OCI-LY1 (cell line): Measurements from ENCODE around the gene NKD1.

Experiments
- H2AFZ ChIP-seq: fragments of 200-600 bp; sonication (generic), shearing (Covaris generic); 2 replicates; pipeline ENCODE4 v1.6.0; 2014; ENCODE audit warnings: antibody characterized with exemption, mild to moderate bottlenecking, low read length
- H3F3A ChIP-seq: fragments of 200-600 bp; sonication (generic), shearing (Covaris generic); 2 replicates; pipeline ENCODE4 v1.6.0; 2014; ENCODE audit warnings: mild to moderate bottlenecking, antibody characterized with exemption, low read length, moderate library complexity; ENCODE audit not compliant: insufficient read depth
- H3K27ac ChIP-seq: fragments of 200-600 bp; sonication (generic); 2 replicates; pipeline ENCODE4 v1.5.1; 2014; ENCODE audit warnings: low read length, mixed run types, mild to moderate bottlenecking, low read depth; ENCODE audit not compliant: poor library complexity, severe bottlenecking
- H3K27me3 ChIP-seq: fragments of 200-600 bp; sonication (generic); 2 replicates; pipeline ENCODE4 v1.6.0; 2014; ENCODE audit warnings: antibody characterized with exemption, mild to moderate bottlenecking, low read length, moderate library complexity; ENCODE audit not compliant: insufficient read depth
- H3K36me3 ChIP-seq: fragments of 200-600 bp; sonication (generic); 2 replicates; pipeline ENCODE4 v1.6.1; 2014; ENCODE audit warnings: mild to moderate bottlenecking, antibody characterized with exemption, low read length, moderate library complexity, mixed read lengths; ENCODE audit not compliant: insufficient read depth
- H3K4me1 ChIP-seq: fragments of 200-600 bp; sonication (generic); 2 replicates; pipeline ENCODE4 v1.5.1; 2014; ENCODE audit warnings: mild to moderate bottlenecking, low read length, moderate library complexity; ENCODE audit not compliant: insufficient read depth, severe bottlenecking
- H3K4me2 ChIP-seq: fragments of 200-600 bp; sonication (generic), shearing (Covaris generic); 2 replicates; pipeline ENCODE4 v1.6.1; 2014; ENCODE audit warnings: low read length
- H3K4me3 ChIP-seq: fragments of 200-600 bp; sonication (generic); 2 replicates; pipeline ENCODE4 v1.5.1; 2014; ENCODE audit warnings: low read length, low read depth, mild to moderate bottlenecking, mixed read lengths; ENCODE audit not compliant: poor library complexity, severe bottlenecking
- H3K79me2 ChIP-seq: fragments of 200-600 bp; shearing (Covaris generic); 2 replicates; pipeline ENCODE4 v1.6.1; 2016; ENCODE audit warnings: mixed run types, low read length, mixed read lengths; ENCODE audit not compliant: insufficient read depth
- H3K9ac ChIP-seq: fragments of 200-600 bp; sonication (generic), shearing (Covaris generic); 2 replicates; pipeline ENCODE4 v1.6.1; 2014; ENCODE audit warnings: mild to moderate bottlenecking, low read length, mixed read lengths
- H3K9me2 ChIP-seq: fragments of 200-600 bp; sonication (generic), shearing (Covaris generic); 2 replicates; pipeline ENCODE4 v1.6.1; 2014; ENCODE audit warnings: low read depth, mild to moderate bottlenecking, low read length, mixed read lengths
- H3K9me3 ChIP-seq: fragments of 200-600 bp; shearing (Covaris generic); 2 replicates; pipeline ENCODE4 v1.6.1; 2014; ENCODE audit warnings: low read length, mixed read lengths
- H4K20me1 ChIP-seq: fragments of 200-600 bp; sonication (generic), shearing (Covaris generic); 2 replicates; pipeline ENCODE4 v1.6.0; 2016; ENCODE audit warnings: mild to moderate bottlenecking, low read length; ENCODE audit not compliant: insufficient read depth
- EZH2 ChIP-seq: fragments of 200-600 bp; sonication (generic), shearing (Covaris generic); IDR thresholded peaks from 2 replicates; pipeline ENCODE4 v1.8.0; 2017; ENCODE audit warnings: borderline replicate concordance, mixed run types, mild to moderate bottlenecking, antibody characterized with exemption, low read length, moderate library complexity, mixed read lengths
- TF ChIP-seq, protein P1 (sequence below): fragments of 200-600 bp; sonication (generic), shearing (Covaris generic); IDR thresholded peaks from 2 replicates; pipeline ENCODE4 v1.5.1; 2017; ENCODE audit warnings: mild to moderate bottlenecking, antibody characterized with exemption, low read length, moderate library complexity, mixed read lengths

The NKD1 gene

DNA sequence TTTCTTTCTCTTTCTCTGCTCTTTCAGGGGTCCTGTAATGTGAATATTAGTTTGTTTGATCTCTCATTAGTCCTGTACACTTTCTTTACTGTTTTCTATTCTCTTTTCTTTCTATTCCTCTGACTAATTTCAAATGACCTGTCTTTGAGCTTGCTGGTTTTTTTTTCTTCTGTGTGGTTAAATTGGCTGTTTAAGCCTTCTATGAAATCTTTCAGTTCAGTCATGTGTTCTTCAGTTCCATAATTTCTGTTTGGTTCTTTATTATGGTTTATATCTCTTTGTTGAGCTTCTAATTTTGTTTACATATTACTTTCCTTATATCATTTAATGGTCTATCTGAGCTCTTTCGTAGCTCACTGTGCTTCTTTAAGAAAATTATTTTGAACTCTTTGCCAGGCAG is 31.3 kb upstream of the NKD1 start:
- H3K4me2 ChIP-seq, result no peak overlapping the region
- no peak overlapping the region for H2AFZ ChIP-seq
- no peaks in the 10 kb centered on the region for H3K36me3 ChIP-seq
- no peak overlapping the region for H3K27ac ChIP-seq
- H3K9ac ChIP-seq, result no peak overlapping the region
- H3K4me3 ChIP-seq, result no peak overlapping the region
- H3K79me2 ChIP-seq, result no peaks in the 10 kb centered on the region
- H3K4me1 ChIP-seq, result no peaks in the 10 kb centered on the region
- no peaks in the 10 kb centered on the region for H3K9me3 ChIP-seq
- no peaks in the 10 kb centered on the region for H3K9me2 ChIP-seq
- no peaks in the 10 kb centered on the region for H3K27me3 ChIP-seq
- no peaks in the 10 kb centered on the region for H3F3A ChIP-seq
- TF ChIP-seq EZH2, result no peak
- H4K20me1 ChIP-seq, result no peaks in the 10 kb centered on the region

DNA sequence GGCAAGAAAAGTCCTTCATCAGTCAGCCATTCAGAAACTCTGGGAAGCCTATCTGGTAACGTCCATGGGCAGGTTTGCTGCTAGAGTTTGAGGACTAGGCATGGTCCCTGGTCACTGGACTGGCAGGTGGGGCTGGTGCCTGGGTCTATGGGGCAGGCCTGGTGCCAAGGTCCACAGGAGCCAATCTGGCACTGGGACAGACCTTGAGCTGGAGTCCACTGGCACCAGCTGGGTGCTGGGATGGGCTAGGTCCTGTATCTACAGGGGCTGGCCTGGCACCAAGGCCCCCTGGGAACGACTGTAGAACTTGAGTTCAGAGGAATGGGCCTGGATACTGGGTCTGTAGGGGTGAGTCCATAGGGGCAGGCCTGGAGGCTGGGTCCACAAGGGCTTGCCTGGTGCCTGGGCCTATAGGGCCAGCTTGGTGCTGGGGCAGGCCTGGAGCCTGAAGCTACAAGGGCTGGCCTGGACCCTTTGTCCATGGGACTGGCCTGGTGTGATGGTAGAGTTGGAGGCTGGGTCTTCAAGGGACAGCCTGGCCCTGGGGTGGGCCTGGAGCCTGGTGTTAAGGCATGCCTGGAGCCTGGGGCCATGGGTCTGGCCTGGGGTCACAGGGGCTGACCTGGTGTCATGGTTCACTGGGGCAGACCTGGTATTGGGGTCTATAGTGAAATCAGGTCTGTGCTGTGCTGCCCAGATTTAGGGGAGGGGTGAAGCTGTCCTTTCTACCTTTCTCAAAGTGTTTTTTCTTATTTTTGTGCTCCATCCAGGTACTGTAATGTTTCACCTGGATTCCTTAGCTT is 30.5 kb upstream of the NKD1 start:
- Histone ChIP-seq H3K36me3 (no peaks in the 10 kb centered on the region), H2AFZ (no peak overlapping the region), H3K27ac (no peak overlapping the region), H3K4me2 (no peak overlapping the region), H4K20me1 (no peaks in the 10 kb centered on the region), H3K79me2 (no peaks in the 10 kb centered on the region), H3K4me3 (no peak overlapping the region), H3K9me2 (no peaks in the 10 kb centered on the region), H3K4me1 (no peaks in the 10 kb centered on the region), H3K9ac (no peak overlapping the region), H3F3A (no peaks in the 10 kb centered on the region), H3K9me3 (no peaks in the 10 kb centered on the region), H3K27me3 (no peaks in the 10 kb centered on the region)
- TF ChIP-seq EZH2, result no peak
- TF ChIP-seq, protein P1, sequence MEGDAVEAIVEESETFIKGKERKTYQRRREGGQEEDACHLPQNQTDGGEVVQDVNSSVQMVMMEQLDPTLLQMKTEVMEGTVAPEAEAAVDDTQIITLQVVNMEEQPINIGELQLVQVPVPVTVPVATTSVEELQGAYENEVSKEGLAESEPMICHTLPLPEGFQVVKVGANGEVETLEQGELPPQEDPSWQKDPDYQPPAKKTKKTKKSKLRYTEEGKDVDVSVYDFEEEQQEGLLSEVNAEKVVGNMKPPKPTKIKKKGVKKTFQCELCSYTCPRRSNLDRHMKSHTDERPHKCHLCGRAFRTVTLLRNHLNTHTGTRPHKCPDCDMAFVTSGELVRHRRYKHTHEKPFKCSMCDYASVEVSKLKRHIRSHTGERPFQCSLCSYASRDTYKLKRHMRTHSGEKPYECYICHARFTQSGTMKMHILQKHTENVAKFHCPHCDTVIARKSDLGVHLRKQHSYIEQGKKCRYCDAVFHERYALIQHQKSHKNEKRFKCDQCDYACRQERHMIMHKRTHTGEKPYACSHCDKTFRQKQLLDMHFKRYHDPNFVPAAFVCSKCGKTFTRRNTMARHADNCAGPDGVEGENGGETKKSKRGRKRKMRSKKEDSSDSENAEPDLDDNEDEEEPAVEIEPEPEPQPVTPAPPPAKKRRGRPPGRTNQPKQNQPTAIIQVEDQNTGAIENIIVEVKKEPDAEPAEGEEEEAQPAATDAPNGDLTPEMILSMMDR, result no peak

DNA sequence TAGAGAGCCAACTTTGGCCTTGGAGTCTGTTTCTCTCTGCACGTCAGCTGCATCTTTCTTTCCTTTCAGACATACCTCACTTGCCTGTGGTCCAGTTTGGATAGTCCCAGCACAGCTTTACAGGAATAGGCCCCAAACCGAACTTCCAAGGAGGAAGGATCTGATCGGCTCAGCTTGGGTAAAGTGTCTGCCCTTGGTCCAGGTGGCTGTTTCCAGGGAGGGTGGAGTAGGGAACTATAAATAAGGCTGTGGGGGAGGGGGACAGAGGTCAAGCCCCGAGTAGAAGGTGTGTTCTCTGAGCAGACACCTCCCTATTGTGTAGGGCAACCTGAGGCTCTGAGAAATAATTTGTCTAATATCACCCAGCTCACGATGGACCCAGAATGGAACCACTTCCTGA is 29.2 kb upstream of the NKD1 start:
- TF ChIP-seq, protein P1, result no peak
- H3K9me3 ChIP-seq, result no peaks in the 10 kb centered on the region
- no peak overlapping the region for H3K9ac ChIP-seq
- H4K20me1 ChIP-seq, result no peaks in the 10 kb centered on the region
- H2AFZ ChIP-seq, result no peak overlapping the region
- H3K4me2 ChIP-seq, result no peak overlapping the region
- no peaks in the 10 kb centered on the region for H3K36me3 ChIP-seq
- H3K4me1 ChIP-seq, result no peaks in the 10 kb centered on the region
- H3K4me3 ChIP-seq, result no peak overlapping the region
- H3K27me3 ChIP-seq, result no peaks in the 10 kb centered on the region
- no peaks in the 10 kb centered on the region for H3F3A ChIP-seq
- no peak overlapping the region for H3K27ac ChIP-seq
- H3K79me2 ChIP-seq, result no peaks in the 10 kb centered on the region
- H3K9me2 ChIP-seq, result no peaks in the 10 kb centered on the region

DNA sequence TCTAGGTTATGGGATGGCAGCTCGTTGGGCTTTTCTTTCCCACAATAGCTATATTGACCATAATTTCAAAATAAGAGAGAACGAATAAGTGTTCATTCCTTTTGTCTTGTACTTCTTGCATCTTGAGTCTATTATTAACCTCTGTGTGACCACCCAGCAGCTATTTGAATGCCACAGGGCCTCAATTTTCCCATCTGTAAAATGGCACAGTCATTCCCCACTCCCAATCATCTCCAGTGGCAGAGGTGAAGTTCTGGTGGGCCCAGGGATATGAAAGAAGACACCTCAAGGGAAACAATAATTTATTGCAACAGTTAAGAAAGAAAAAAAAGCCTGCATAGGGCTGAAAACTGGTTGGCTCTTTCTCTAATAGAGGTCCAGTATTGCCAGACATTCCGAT is 28.6 kb upstream of the NKD1 start:
- no peak overlapping the region for H2AFZ ChIP-seq
- no peaks in the 10 kb centered on the region for H3K9me2 ChIP-seq
- no peaks in the 10 kb centered on the region for H3F3A ChIP-seq
- no peak for TF ChIP-seq EZH2
- TF ChIP-seq, protein P1, result no peak
- no peaks in the 10 kb centered on the region for H3K4me1 ChIP-seq
- H3K9ac ChIP-seq, result no peak overlapping the region
- H3K9me3 ChIP-seq, result no peaks in the 10 kb centered on the region
- H3K4me3 ChIP-seq, result no peak overlapping the region
- no peaks in the 10 kb centered on the region for H3K27me3 ChIP-seq
- no peaks in the 10 kb centered on the region for H3K36me3 ChIP-seq
- H3K79me2 ChIP-seq, result no peaks in the 10 kb centered on the region
- no peak overlapping the region for H3K4me2 ChIP-seq
- no peak overlapping the region for H3K27ac ChIP-seq
- no peaks in the 10 kb centered on the region for H4K20me1 ChIP-seq
